KOPT-K1 (cell line): Measurements from ENCODE around the gene CSF2RB.

Experiments
- H3K27ac ChIP-seq: fragments of 200-600 bp; sonication (generic); 2 replicates; pipeline ENCODE4 v1.5.1; 2016; ENCODE audit warnings: antibody characterized with exemption, mild to moderate bottlenecking, low read depth, low read length; ENCODE audit not compliant: poor library complexity, severe bottlenecking
- H3K36me3 ChIP-seq: fragments of 200-600 bp; sonication (generic); 2 replicates; pipeline ENCODE4 v1.5.1; 2017; ENCODE audit warnings: antibody characterized with exemption, mild to moderate bottlenecking, low read length, moderate library complexity; ENCODE audit not compliant: insufficient read depth
- H3K9me3 ChIP-seq: fragments of 200-600 bp; sonication (generic); 2 replicates; pipeline ENCODE4 v1.5.1; 2017; ENCODE audit warnings: antibody characterized with exemption, low read length, mild to moderate bottlenecking; ENCODE audit not compliant: insufficient read depth, poor library complexity, severe bottlenecking

The CSF2RB gene

GRCh38 chr22:36934418-36935312 lies 21.2 kb downstream of the CSF2RB start:
- H3K27ac ChIP-seq = no peak overlapping the region
- H3K36me3 ChIP-seq = no peaks in the 10 kb centered on the region
- no peaks in the 10 kb centered on the region for H3K9me3 ChIP-seq

- Histone ChIP-seq H3K27ac (no peak overlapping the region), H3K9me3 (no peaks in the 10 kb centered on the region), H3K36me3 (no peaks in the 10 kb centered on the region)
These were observed 21.8 kb downstream of the CSF2RB start for GRCh38 chr22:36935313-36935610.

- Histone ChIP-seq H3K9me3 (no peaks in the 10 kb centered on the region), H3K36me3 (no peaks in the 10 kb centered on the region), H3K27ac (no peak overlapping the region)
These were observed 22.3 kb downstream of the CSF2RB start for GRCh38 chr22:36935694-36936093.

GRCh38 chr22:36936362-36937116 lies 23.1 kb downstream of the CSF2RB start:
- Histone ChIP-seq H3K9me3 (no peaks in the 10 kb centered on the region), H3K27ac (no peak overlapping the region), H3K36me3 (no peaks in the 10 kb centered on the region)

- Histone ChIP-seq H3K36me3 (no peaks in the 10 kb centered on the region), H3K27ac (no peak overlapping the region), H3K9me3 (no peaks in the 10 kb centered on the region)
These were observed 24.0 kb downstream of the CSF2RB start for GRCh38 chr22:36937319-36938027.

- no peaks in the 10 kb centered on the region for H3K36me3 ChIP-seq
- no peaks in the 10 kb centered on the region for H3K9me3 ChIP-seq
- H3K27ac ChIP-seq = no peak overlapping the region
These were observed 24.6 kb downstream of the CSF2RB start for GRCh38 chr22:36938028-36938425.

- Histone ChIP-seq H3K36me3 (no peaks in the 10 kb centered on the region), H3K27ac (no peak overlapping the region), H3K9me3 (no peaks in the 10 kb centered on the region)
These were observed 25.5 kb downstream of the CSF2RB start for GRCh38 chr22:36938886-36939285.

GRCh38 chr22:36940676-36941075 lies 27.2 kb downstream of the CSF2RB start:
- no peak overlapping the region for H3K27ac ChIP-seq
- no peaks in the 10 kb centered on the region for H3K9me3 ChIP-seq
- no peaks in the 10 kb centered on the region for H3K36me3 ChIP-seq

GRCh38 chr22:36942556-36942955 lies 29.1 kb downstream of the CSF2RB start:
- Histone ChIP-seq H3K36me3 (no peaks in the 10 kb centered on the region), H3K27ac (no peak overlapping the region)

GRCh38 chr22:36946421-36947158 lies 33.2 kb downstream of the CSF2RB start:
- Histone ChIP-seq H3K27ac (no peak overlapping the region), H3K36me3 (no peaks in the 10 kb centered on the region), H3K9me3 (peaks cover 7% of the 10 kb centered on the region)

More at GRCh38 chr22:36942556-36942955, 29.1 kb downstream of the CSF2RB start:
- peaks cover 6% of the 10 kb centered on the region for H3K9me3 ChIP-seq

- H3K9me3 ChIP-seq = peaks cover 7% of the 10 kb centered on the region
- H3K36me3 ChIP-seq = no peaks in the 10 kb centered on the region
- no peak overlapping the region for H3K27ac ChIP-seq
These were observed 35.1 kb downstream of the CSF2RB start for GRCh38 chr22:36948273-36949225.

- H3K27ac ChIP-seq = no peak overlapping the region
- peaks cover 7% of the 10 kb centered on the region for H3K9me3 ChIP-seq
- H3K36me3 ChIP-seq = no peaks in the 10 kb centered on the region
These were observed 37.6 kb downstream of the CSF2RB start for GRCh38 chr22:36950797-36951590.

GRCh38 chr22:36951746-36952145 lies 38.3 kb downstream of the CSF2RB start:
- Histone ChIP-seq H3K36me3 (no peaks in the 10 kb centered on the region), H3K9me3 (peaks cover 7% of the 10 kb centered on the region), H3K27ac (no peak overlapping the region)
